NCI-H748 treated with DMSO at 0.1 percent for 48 hours (cell line): ENCODE measurements around the gene SREK1.
"Not testable (repeated sequence)": the region's sequence is repeated elsewhere in the genome, so short reads cannot be mapped to it uniquely, and the experiment has no call there.

ENCODE experiments used
- DNase-seq: peaks from one replicate; lab custom pipeline; 2025; lab: John Stamatoyannopoulos, UW

The SREK1 gene

GRCh38 chr5:66144074-66144833 is at the start of gene SREK1:
SREK1 (plus strand) TSS chr5:66144300; CDS start chr5:66144377, 77 bp downstream.
- DNase-seq: peak; percentile 89

GRCh38 chr5:66100851-66101250 is 43.2 kb upstream of the SREK1 start:
- DNase-seq: no peak

GRCh38 chr5:66113160-66113559 is 30.9 kb upstream of the SREK1 start:
- no peak for DNase-seq

GRCh38 chr5:66118304-66118703 is 25.8 kb upstream of the SREK1 start:
- DNase-seq: no peak

GRCh38 chr5:66122379-66123034 is 21.6 kb upstream of the SREK1 start:
- DNase-seq: no peak

- no peak for DNase-seq
These were observed 15.0 kb upstream of the SREK1 start for GRCh38 chr5:66129144-66129543.

GRCh38 chr5:66130493-66130892 is 13.6 kb upstream of the SREK1 start:
- DNase-seq: no peak

- no peak for DNase-seq
These were observed 9.7 kb upstream of the SREK1 start for GRCh38 chr5:66134407-66134861.

GRCh38 chr5:66136053-66136452 is 8.0 kb upstream of the SREK1 start:
- no peak for DNase-seq

GRCh38 chr5:66136944-66137343 is 7.2 kb upstream of the SREK1 start:
- DNase-seq: not testable (repeated sequence)

- no peak for DNase-seq
These were observed 5.3 kb upstream of the SREK1 start for GRCh38 chr5:66138637-66139317.

- no peak for DNase-seq
These were observed 4.8 kb upstream of the SREK1 start for GRCh38 chr5:66139318-66139712.

GRCh38 chr5:66142417-66142816 is 1.7 kb upstream of the SREK1 start:
- DNase-seq: no peak

GRCh38 chr5:66143473-66144073 is 527 bp upstream of the SREK1 start:
- DNase-seq: peak; percentile 59

- peak; percentile 53 for DNase-seq
These were observed 812 bp downstream of the SREK1 start for GRCh38 chr5:66144834-66145390.

GRCh38 chr5:66145737-66146136 is 1.6 kb downstream of the SREK1 start:
- no peak for DNase-seq

GRCh38 chr5:66149950-66150349 is 5.8 kb downstream of the SREK1 start:
- no peak for DNase-seq

GRCh38 chr5:66151030-66151429 is 6.9 kb downstream of the SREK1 start:
- DNase-seq: no peak

- no peak for DNase-seq
These were observed 7.4 kb downstream of the SREK1 start for GRCh38 chr5:66151491-66151890.

- DNase-seq: no peak
These were observed 12.9 kb downstream of the SREK1 start for GRCh38 chr5:66157046-66157445.

- DNase-seq: no peak
These were observed 17.3 kb downstream of the SREK1 start for GRCh38 chr5:66161356-66161755.
